Suprapubic skin (tissue), 3 donors: Measurements from ENCODE around the gene TMEM44.

ENCODE experiments used
- EP300 ChIP-seq: sonication (generic); formaldehyde crosslinking; IDR thresholded peaks from one replicate; pipeline ENCODE4 v1.6.1; 2017; ENCODE audit warnings: antibody characterized with exemption
- POLR2A ChIP-seq, 2 donors: fragments of 450-650 bp; IDR thresholded peaks; one replicate each; pipeline ENCODE4 v1.6.1; 2017; ENCODE audit warnings: antibody characterized with exemption in 2 of 2, mild to moderate bottlenecking in 2 of 2, moderate library complexity in 2 of 2
- TF ChIP-seq, protein P1 (sequence below), 2 donors: fragments of 200-600 bp in 1 of 2; fragments of 450-650 bp in 1 of 2; sonication (generic) in 1 of 2; IDR thresholded peaks; one replicate each; pipeline ENCODE4 v1.5.1; 2016 to 2019; ENCODE audit warnings: antibody characterized with exemption in 2 of 2, mild to moderate bottlenecking in 1 of 2, moderate library complexity in 1 of 2

DNA sequence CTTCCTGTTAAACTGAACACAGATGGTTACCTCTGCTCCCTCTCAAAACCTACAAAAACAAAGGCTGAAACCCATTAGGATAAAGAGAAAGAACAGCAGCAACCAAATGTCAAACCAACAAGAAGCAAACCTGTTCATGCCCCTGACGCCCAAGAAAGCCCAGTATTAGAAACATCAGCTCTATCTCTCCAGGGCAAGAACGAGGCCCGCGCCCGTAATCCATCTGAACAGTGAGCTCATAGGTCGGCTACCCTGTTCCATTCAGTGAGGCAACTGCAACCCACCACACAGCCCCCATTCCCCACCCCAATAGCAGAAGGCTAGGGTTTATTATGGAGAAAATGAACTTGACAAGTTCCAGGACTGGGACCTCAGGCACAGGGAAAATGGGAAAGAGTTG is 28.7 kb upstream of the TMEM44 start:
- TF ChIP-seq, protein P1, sequence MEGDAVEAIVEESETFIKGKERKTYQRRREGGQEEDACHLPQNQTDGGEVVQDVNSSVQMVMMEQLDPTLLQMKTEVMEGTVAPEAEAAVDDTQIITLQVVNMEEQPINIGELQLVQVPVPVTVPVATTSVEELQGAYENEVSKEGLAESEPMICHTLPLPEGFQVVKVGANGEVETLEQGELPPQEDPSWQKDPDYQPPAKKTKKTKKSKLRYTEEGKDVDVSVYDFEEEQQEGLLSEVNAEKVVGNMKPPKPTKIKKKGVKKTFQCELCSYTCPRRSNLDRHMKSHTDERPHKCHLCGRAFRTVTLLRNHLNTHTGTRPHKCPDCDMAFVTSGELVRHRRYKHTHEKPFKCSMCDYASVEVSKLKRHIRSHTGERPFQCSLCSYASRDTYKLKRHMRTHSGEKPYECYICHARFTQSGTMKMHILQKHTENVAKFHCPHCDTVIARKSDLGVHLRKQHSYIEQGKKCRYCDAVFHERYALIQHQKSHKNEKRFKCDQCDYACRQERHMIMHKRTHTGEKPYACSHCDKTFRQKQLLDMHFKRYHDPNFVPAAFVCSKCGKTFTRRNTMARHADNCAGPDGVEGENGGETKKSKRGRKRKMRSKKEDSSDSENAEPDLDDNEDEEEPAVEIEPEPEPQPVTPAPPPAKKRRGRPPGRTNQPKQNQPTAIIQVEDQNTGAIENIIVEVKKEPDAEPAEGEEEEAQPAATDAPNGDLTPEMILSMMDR (IDR thresholded peaks at IDR 0.05), result no peak
- TF ChIP-seq POLR2A (IDR thresholded peaks at IDR 0.05) (no peak), EP300 (no peak)
